GM15510 (cell line): Measurements from ENCODE around the gene CADPS2.

Experiments
- POLR2A ChIP-seq: IDR thresholded peaks from 3 replicates; pipeline ENCODE4 v1.6.1; 2011; ENCODE audit warnings: borderline replicate concordance; ENCODE audit not compliant: insufficient read length; ENCODE audit errors: extremely low read depth

Gene CADPS2

DNA sequence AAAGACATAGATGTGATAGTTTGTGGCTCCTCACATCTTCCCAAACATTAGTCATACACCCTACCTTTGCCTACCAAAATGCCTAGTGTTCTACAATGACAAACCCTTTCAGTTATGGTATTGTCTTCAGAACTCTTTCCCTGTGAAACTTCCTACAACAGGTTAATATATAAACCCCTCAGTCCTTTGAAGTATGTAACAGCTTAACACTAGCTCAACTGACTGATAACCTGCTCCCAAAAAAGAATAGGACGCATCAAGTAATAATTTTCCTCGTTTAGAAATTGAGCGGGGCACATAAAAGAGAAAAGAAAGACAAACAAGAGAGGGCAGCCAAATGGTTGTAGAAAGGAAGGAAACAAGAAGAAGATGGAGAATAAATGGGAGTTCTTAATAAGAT lies 133.7 kb downstream of the CADPS2 start:
- no peak for TF ChIP-seq POLR2A

DNA sequence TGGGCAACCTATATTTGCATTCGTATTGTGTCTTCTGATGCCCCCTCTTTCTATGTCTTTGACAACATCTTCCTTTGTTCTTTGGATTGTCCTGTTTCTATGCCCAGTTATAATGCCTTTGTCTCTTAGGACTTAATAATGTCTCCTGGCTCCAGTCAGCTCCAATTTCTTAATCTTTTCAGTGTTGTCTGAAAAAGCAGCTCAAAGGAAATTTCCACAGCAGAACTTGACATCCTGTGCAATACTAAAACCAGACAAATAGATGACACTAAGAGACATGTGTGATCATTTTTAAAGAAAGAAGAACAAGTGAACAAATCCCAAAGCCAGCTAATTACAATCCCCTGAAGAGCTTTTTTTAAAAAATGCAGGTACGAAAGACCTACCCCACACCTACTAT lies 135.9 kb downstream of the CADPS2 start:
- no peak for TF ChIP-seq POLR2A

DNA sequence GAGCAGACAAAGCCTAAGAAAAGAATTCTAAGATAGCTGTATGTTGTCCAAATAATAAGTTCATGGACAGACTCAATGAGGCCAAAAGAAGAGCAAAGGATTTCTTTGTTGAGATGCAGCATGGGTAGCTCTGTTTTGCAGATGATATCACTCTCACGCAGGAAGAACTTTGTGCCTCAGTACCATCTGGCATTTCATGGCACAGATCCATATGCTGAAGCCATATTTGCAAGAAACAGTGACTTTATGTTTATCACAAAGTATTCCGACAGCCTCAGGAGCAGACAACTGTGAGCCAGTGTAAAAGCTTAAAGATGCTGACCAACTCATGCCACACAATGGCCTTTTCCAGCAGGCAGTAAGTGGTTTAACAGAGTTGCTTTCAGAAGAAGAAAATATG lies 138.1 kb downstream of the CADPS2 start:
- no peak for TF ChIP-seq POLR2A

DNA sequence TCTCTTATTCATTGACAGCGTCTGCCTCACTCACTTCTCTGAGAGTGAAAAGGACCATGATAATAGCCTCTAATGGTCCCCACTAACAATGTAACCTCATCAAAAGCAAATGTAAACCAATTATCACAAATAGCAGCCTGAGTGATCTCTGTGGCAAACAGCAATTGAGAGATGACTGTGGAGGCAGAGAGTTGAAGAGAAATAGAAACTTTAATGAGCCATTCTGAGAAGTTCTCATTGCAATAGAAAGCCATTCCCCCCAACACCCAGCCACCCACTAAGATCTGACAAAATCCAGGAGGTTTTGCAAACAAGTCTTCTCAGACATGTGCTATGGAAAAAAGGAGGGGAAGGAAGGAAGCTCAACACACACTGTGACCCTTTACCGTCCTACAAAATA lies 139.3 kb downstream of the CADPS2 start:
- TF ChIP-seq POLR2A: no peak

DNA sequence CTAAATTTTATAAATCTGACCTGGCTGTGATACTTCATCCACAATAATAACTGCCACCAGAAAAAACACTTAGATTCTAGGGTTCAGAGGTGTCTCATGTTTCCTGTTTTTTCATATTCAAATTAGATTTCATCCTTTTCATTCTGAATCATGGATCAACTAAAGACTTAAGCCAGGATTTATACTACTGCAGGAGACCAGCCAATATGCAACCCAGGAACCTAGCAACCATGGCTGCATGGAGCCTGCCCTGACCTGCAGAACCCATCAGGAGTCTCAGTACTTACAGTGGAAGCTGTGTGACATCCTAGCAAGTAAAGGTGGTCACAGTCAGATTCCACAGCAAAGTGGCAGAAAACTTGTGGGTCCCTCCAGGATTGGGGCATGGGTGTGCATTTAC lies 143.0 kb downstream of the CADPS2 start:
- TF ChIP-seq POLR2A: no peak

DNA sequence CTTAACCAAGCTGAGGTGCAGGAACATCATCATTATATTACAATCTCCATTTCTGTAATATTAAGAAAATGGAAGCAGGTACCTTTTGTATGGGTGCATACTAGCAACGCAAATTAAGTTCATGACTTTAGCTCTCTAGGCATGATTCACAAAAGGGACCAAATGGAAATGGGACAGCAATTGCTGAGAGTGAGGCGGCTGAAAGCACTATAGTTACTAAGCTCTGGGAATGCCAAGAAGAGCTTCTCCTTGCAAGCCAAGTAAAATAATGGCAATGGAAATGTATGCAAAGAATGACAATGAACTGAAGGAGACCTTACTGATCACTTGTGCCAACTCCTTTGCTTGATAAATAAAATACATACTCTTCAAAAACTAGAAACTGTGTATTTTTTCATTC lies 147.3 kb downstream of the CADPS2 start:
- TF ChIP-seq POLR2A: no peak

DNA sequence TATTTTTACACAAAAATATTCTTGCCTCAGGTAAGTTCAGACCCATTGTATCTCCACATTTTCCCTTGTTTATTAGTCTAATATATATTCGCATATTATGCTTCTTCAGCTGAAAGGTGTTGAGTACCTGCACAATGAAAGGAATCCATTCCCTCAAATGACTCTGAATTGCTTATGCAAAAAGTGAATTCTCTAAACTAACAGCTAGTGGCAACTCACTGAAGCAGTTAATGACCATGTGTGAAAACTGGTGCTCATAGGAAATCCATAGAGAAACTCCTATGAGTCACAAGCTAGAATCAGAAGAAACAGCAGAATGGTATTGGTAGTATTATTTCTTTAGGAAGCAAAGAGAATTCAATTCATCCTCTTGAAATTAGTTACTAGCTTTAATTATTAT lies 150.1 kb downstream of the CADPS2 start:
- no peak for TF ChIP-seq POLR2A

DNA sequence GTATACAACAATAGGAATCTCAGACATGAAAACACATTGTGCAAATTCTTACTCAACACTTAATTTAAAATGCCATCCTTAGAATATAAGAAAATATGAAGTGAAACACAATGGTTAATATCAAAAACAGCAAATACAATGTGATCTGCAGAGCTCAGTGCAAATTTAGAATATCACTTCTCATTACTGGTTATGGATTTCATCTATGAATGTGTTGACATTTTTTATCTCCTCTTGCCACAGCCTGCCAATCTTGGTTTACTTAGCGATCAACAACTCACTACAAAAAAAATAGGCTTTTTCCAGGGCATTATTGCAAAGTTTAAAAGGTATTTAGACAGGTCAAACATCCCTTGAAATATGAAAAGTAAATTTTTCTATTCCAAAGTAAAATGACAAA lies 158.5 kb downstream of the CADPS2 start:
- no peak for TF ChIP-seq POLR2A

DNA sequence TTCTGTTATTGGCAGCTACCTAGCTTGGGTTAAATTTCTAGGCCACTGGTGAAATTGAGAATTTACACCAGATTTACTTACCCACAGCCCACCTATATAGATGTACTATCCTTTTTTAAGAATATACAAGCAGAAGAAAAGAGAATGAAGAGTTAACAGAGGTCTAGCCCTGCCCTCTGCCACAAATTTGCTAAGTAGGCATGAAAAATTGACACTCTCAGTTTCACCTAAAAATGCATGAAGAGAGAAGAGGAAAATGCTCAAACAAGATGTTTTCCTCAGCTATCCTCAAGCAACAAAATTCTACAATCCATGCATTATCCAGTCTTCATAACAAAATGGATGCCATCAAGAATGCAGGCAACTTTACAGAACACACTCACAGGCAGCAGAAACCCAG lies 158.9 kb downstream of the CADPS2 start:
- no peak for TF ChIP-seq POLR2A

DNA sequence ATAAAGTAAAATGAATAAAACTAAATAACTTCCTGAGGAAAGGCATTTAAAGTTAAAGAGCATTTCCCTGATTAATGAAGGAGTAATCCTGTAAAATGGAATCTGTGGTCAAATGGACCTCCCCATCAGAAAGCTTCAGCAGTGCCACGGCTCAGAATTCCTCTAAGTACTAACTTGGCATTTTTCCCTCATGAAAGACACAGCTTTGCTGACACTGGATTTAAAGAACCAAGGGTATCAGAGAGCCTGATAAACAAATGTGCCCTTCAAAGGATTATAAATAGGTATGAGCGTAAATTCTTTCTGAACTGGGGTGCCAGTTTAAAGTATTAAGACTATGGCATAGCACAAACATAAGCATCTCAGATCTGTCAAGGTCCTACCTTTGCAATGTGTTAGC lies 159.4 kb downstream of the CADPS2 start:
- no peak for TF ChIP-seq POLR2A

DNA sequence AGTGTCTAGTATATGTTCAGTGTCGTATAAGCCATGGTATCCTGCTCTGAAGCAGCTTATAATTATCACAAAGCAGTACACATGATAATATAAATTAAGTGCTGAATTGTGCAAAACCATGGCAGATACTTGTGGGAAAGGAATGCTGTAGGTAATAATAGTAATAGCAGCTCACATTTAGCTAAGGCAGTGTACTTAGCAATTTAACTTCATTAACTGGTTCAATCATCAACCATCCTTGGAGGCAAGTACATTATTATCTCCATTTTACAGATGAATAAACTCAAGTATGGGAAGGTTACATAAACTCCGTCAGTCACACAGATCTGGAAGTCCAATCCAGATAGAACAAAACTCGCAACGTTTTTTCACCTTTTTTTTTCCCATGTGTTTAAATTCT lies 161.9 kb downstream of the CADPS2 start:
- TF ChIP-seq POLR2A: no peak

DNA sequence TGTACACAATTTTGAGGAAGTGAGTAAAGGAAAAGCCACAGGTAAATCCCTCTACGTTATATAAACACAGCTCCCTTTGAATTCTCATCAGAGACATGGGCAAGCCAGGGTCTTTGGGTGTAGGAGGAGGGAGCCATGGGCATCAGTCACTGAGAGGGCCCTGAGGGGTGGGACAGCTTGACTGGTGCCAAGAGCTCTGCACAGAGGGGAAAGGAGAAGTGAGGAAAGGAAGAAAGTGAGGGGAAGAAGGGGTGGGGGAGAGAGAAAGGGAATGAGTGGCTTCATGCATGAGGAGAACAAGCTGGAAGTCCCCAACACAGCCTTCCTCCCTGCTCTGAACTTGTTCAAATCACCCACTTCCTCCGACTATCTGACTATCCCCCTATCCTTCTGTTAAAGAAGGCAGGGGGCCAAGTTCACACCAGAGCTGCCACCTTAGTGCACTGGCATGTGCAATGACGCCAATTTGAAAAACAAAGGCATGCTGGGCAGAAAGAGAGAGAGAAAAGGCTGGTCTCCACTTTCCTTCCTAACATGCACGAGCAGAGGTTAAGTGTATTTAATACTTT lies 167.2 kb downstream of the CADPS2 start:
- no peak for TF ChIP-seq POLR2A

DNA sequence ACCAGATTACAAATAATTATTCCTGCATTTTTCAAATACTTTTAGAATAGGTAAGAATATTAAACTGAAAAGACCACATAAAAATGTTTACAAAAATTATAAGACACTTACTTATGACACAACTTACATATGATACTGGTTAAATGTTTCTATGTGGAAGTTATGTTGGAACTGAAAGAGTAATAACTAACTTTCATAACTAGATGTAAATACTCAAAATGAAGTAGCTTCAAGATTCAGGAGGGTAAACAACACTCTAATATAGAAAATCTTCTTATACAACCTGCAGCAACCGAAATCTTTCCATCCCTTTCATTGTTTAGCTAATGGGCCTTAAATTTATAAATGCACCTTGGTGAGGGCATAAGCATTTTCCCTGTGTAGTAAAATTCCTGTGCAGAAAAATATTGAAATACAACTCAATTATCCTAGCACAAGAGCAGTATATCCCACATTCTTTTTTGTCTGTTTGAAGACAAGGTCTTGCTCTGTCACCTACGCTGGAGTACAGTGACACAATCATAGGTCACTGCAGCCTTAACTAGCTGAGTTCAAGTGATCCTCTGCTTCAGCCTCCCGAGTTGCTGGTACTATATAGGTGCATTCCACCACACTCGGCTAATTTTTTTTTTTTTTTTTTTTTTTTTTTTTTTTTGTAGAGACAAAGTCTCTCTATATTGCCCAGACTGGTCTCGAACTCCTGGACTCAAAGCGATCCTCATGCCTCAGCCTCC lies 168.7 kb downstream of the CADPS2 start:
- TF ChIP-seq POLR2A: no peak

DNA sequence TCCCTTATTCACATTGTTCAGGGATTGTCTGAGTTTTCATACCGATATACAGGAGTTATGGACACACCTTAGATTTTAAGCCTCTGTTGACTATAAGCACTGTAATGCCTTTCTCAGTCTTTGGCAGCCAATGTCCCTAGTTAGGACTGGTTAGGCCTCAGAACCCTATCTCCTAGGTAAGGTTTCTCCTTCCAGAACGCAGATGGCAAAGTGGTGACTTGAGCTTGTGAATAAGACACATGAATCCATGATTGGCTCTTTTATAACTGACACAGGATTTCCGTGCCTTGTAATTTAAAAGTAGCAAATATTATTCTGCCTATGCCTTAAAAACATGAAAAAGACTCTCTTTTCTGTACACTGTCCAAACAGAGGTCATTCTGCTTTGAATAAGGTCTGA lies 171.1 kb downstream of the CADPS2 start:
- TF ChIP-seq POLR2A: no peak

DNA sequence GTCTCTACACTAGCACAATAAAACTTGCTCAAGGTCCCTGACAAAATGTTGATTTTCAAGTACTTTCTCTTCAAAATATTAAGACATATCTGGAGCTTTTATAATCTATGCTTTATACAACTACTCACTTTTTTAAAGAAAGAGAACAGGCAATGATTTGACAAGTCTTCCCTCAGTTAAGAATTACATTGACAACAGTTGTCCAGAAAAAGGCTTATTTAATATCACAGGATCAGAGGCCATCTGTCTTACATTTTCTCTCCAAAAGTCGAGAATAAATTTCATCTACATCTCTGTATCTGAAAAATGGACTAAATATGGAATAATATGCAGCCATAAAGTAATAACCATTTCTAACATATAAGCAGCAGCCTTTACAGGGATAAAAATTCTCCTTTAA lies 175.3 kb downstream of the CADPS2 start:
- no peak for TF ChIP-seq POLR2A

DNA sequence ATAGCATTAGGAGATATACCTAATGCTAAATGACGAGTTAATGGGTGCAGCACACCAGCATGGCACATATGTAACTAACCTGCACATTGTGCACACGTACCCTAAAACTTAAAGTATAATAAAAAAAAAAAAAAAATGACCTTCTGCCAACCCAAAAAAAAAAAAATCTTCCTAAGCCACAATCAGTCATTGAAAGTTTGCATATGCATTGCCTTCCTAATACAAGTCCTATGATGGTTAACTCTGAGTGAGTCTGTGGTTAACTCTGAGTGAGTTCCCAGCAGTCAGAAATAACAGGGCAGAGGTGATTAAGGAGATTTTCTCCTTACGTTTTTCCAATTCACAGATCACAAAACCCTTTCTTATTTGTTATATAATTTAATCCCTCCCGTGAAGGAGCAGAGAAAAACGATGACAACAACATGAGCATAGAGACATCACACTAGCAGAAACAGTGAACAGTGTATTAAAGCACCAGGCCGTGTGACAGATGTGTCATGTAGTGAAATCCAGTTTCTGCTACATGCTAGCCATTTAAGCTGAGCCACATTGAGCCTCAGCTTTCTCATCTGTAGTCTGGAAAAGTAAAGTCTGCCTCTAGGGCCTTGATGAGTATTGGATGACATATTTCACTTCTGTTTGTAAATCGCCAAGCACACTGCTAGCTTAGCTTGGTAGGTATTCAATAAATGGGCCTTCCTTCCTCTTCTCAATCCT lies 176.2 kb downstream of the CADPS2 start:
- TF ChIP-seq POLR2A: no peak

DNA sequence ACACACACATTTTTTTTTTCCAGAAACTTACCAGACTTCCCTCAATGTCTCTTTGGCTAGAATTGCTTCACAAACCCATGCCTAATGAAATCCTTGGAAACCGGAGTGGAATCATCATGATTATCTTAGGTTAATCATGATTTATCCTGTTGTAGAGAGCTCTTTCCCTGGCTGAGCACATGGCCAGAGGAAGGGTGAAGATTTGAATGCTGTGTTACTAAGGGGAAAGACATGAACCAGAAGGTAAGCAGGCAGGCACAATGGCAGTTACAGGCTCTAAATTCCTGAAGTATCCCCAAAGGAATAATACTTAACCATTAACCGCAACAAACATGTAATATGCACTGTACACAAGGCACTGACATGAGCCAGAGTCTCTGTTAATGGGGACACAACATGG lies 179.4 kb downstream of the CADPS2 start:
- TF ChIP-seq POLR2A: no peak

DNA sequence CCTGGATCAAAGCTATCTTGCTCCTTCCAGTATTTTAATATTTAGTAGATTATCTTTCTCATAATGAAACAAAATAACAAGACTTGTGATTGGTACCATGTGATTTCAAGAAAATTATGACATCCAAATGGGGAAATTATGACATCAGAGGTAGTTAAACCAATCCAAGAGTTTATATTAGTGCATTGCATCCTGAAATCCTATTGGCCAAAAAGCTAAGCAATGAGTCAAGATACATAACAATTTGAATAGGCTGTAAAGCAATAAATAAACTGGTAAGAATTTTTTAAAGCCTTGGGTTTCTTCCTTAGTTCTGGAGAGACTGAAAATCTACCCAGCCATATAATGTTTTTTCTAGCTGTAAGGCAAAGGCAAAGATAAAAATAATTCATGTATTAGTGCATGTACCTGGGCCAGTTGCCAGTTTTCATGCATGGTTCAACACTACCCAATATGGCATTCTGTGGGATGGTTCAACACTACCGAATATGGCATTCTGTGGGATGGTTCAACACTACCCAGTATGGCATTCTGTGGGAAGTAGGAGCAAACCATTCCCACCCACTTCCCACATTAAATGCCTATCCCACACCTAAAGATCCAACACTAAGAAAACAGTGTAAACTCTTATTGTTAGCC lies 183.3 kb downstream of the CADPS2 start, which contains the start of gene RNF148:
TSS of gene RNF148 (minus strand) at position 51 of the 639 bp plus-strand sequence. CDS start 172 bp downstream, outside the sequence.
- TF ChIP-seq POLR2A: no peak
